Thymus (tissue), 11 donors: ENCODE data around the gene NIPBL. TPM values are rescaled to one million over a fixed set of nuclear protein-coding genes. Genes with fewer than 3 reads are reported as not detected.

Source experiments
- DNase-seq, 9 donors: peaks; one replicate each; pipeline ENCODE4 v3.0.0-alpha.2; 2013; ENCODE audit warnings: low spot score in 9 of 9, low read depth in 6 of 9, missing footprints in 1 of 9
- H3K27ac ChIP-seq, 2 donors: one replicate each; pipeline ENCODE4 v1.5.1; 2013; ENCODE audit warnings: control low read depth in 1 of 2, low read depth in 1 of 2, low read length in 1 of 2, mild to moderate bottlenecking in 1 of 2, moderate library complexity in 1 of 2
- H3K27me3 ChIP-seq, 2 donors: one replicate each; pipeline ENCODE4 v1.5.1; 2013; ENCODE audit warnings: low read length in 1 of 2; ENCODE audit not compliant: control insufficient read depth in 2 of 2, insufficient read depth in 1 of 2
- H3K36me3 ChIP-seq, 2 donors: one replicate each; pipeline ENCODE4 v1.5.1; 2013; ENCODE audit warnings: low read length in 1 of 2, mild to moderate bottlenecking in 1 of 2, moderate library complexity in 1 of 2; ENCODE audit not compliant: control insufficient read depth in 2 of 2, insufficient read depth in 2 of 2
- H3K4me1 ChIP-seq, 2 donors: one replicate each; pipeline ENCODE4 v1.5.1; 2013; ENCODE audit warnings: low read length in 2 of 2; ENCODE audit not compliant: control insufficient read depth in 2 of 2, insufficient read depth in 2 of 2
- H3K4me3 ChIP-seq, 2 donors: one replicate each; pipeline ENCODE4 v1.5.1; 2013; ENCODE audit warnings: low read length in 2 of 2, control low read depth in 1 of 2, mild to moderate bottlenecking in 1 of 2
- H3K9me3 ChIP-seq, 2 donors: one replicate each; pipeline ENCODE4 v1.5.1; 2013; ENCODE audit warnings: low read length in 1 of 2, mild to moderate bottlenecking in 1 of 2; ENCODE audit not compliant: control insufficient read depth in 2 of 2, insufficient read depth in 1 of 2
- WGBS: extraction: QIAGEN DNeasy Blood & Tissue Kit; methylation state at CpG from one replicate; pipeline ENCODE4 v1.1.7; 2013; 5-methylcytosine and 5-hydroxymethylcytosine counted together
- polyA plus RNA-seq: library from polyadenylated mRNA; stranded (reverse); fragments of 200-250 nt; gene quantifications from one replicate; pipeline ENCODE4 v1.2.3, GENCODE V29; 2013
- total RNA-seq: library from RNA; stranded (reverse); fragments of 120-200 nt; gene quantifications from one replicate; pipeline ENCODE4 v1.2.4, GENCODE V29; 2013
- donor health status: healthy.

Gene NIPBL
- total and polyA plus RNA-seq, 2 donors: 36.7 to 38.4 TPM

- DNase-seq: no peak
- no peak overlapping the region for H3K27ac ChIP-seq
- H3K4me3 ChIP-seq: no peak overlapping the region
- WGBS: 99% methylated on average over 2 of the region's 2 CpGs
- H3K36me3 ChIP-seq: peaks cover 7 to 41% of the 10 kb centered on the region in 2 donors
- H3K4me1 ChIP-seq: no peaks in the 10 kb centered on the region
- H3K9me3 ChIP-seq: no peaks in the 10 kb centered on the region
- H3K27me3 ChIP-seq: no peaks in the 10 kb centered on the region
Observed at GRCh38 chr5:36969700-36970395, 93.3 kb downstream of the NIPBL start.

GRCh38 chr5:36978196-36978595, 101.6 kb downstream of the NIPBL start:
- no peaks in the 10 kb centered on the region for H3K27me3 ChIP-seq
- no peak overlapping the region for H3K4me3 ChIP-seq
- H3K4me1 ChIP-seq: no peaks in the 10 kb centered on the region
- peaks cover 13 to 28% of the 10 kb centered on the region in 2 donors for H3K36me3 ChIP-seq
- H3K27ac ChIP-seq: no peak overlapping the region
- DNase-seq: no peak
- peaks cover 0 to 1% of the 10 kb centered on the region in 2 donors for H3K9me3 ChIP-seq

- WGBS: 95% methylated on average over 1 of the region's 1 CpG
- DNase-seq: no peak
- peaks cover 12 to 28% of the 10 kb centered on the region in 2 donors for H3K36me3 ChIP-seq
Observed at GRCh38 chr5:36982146-36982545, 105.6 kb downstream of the NIPBL start.

GRCh38 chr5:36985387-36985786, 108.8 kb downstream of the NIPBL start:
- H3K36me3 ChIP-seq: peaks cover 10 to 16% of the 10 kb centered on the region in 2 donors
- H3K4me3 ChIP-seq: no peak overlapping the region
- H3K4me1 ChIP-seq: no peaks in the 10 kb centered on the region
- no peaks in the 10 kb centered on the region for H3K27me3 ChIP-seq
- no peak overlapping the region for H3K27ac ChIP-seq
- WGBS: 98% methylated on average over 10 of the region's 10 CpGs
- H3K9me3 ChIP-seq: no peaks in the 10 kb centered on the region
- DNase-seq: no peak

More at GRCh38 chr5:36982146-36982545, 105.6 kb downstream of the NIPBL start:
- Histone ChIP-seq H3K4me1 (no peaks in the 10 kb centered on the region), H3K27ac (no peak overlapping the region), H3K9me3 (peaks cover 0 to 1% of the 10 kb centered on the region in 2 donors), H3K27me3 (no peaks in the 10 kb centered on the region), H3K4me3 (no peak overlapping the region)

- 99% methylated on average over 1 of the region's 1 CpG for WGBS
- H3K27ac ChIP-seq: no peak overlapping the region
- no peaks in the 10 kb centered on the region for H3K27me3 ChIP-seq
- no peak for DNase-seq
- no peak overlapping the region for H3K4me3 ChIP-seq
- no peaks in the 10 kb centered on the region for H3K4me1 ChIP-seq
- H3K36me3 ChIP-seq: peaks cover 10 to 16% of the 10 kb centered on the region in 2 donors
- no peaks in the 10 kb centered on the region for H3K9me3 ChIP-seq
Observed at GRCh38 chr5:36988396-36988795, 111.8 kb downstream of the NIPBL start.

GRCh38 chr5:36998578-36998977, 122.0 kb downstream of the NIPBL start:
- H3K27me3 ChIP-seq: no peaks in the 10 kb centered on the region
- H3K4me1 ChIP-seq: no peaks in the 10 kb centered on the region
- no peaks in the 10 kb centered on the region for H3K9me3 ChIP-seq
- no peak overlapping the region for H3K27ac ChIP-seq
- WGBS: 99% methylated on average over 1 of the region's 1 CpG
- peaks cover 20 to 44% of the 10 kb centered on the region in 2 donors for H3K36me3 ChIP-seq
- H3K4me3 ChIP-seq: no peak overlapping the region
- no peak for DNase-seq

GRCh38 chr5:37002176-37002751, 125.7 kb downstream of the NIPBL start:
- WGBS: 100% methylated on average over 1 of the region's 1 CpG
- H3K4me3 ChIP-seq: no peak overlapping the region
- H3K4me1 ChIP-seq: no peaks in the 10 kb centered on the region
- H3K27me3 ChIP-seq: no peaks in the 10 kb centered on the region
- no peak overlapping the region for H3K27ac ChIP-seq
- no peaks in the 10 kb centered on the region for H3K9me3 ChIP-seq
- DNase-seq: no peak
- H3K36me3 ChIP-seq: peaks cover 11 to 48% of the 10 kb centered on the region in 2 donors

- Histone ChIP-seq H3K27me3 (no peaks in the 10 kb centered on the region), H3K4me1 (no peaks in the 10 kb centered on the region), H3K36me3 (peaks cover 8 to 44% of the 10 kb centered on the region in 2 donors), H3K9me3 (no peaks in the 10 kb centered on the region), H3K27ac (no peak overlapping the region), H3K4me3 (no peak overlapping the region)
- WGBS: 97% methylated on average over 6 of the region's 6 CpGs
- no peak for DNase-seq
Observed at GRCh38 chr5:37005252-37005651, 128.7 kb downstream of the NIPBL start.

- H3K27me3 ChIP-seq: no peaks in the 10 kb centered on the region
- no peak overlapping the region for H3K27ac ChIP-seq
- WGBS: 75% methylated on average over 5 of the region's 5 CpGs
- peak in 6 of 9 donors; percentile 3 to 48 (median 12) for DNase-seq
- no peaks in the 10 kb centered on the region for H3K4me1 ChIP-seq
- no peaks in the 10 kb centered on the region for H3K9me3 ChIP-seq
- no peak overlapping the region for H3K4me3 ChIP-seq
- H3K36me3 ChIP-seq: peaks cover 6 to 41% of the 10 kb centered on the region in 2 donors
Observed at GRCh38 chr5:37005946-37006540, 129.5 kb downstream of the NIPBL start.
